RPMI7951 (cell line): ENCODE data around the gene TMEM114. TPM values are rescaled to one million over a fixed set of nuclear protein-coding genes. Genes with fewer than 3 reads are reported as not detected.
"Not testable (repeated sequence)": the region's sequence is repeated elsewhere in the genome, so short reads cannot be mapped to it uniquely, and the experiment has no call there.

ENCODE experiments used
- DNase-seq: peaks from one replicate; pipeline ENCODE4 v3.0.0-alpha.2; 2012; ENCODE audit warnings: low read depth
- total RNA-seq: library from RNA; depleted of rRNA; stranded (reverse); fragments of >200 nt; shearing (Covaris generic); gene quantifications from 2 replicates; pipeline ENCODE4 v1.2.3, GENCODE V29; 2014

Gene TMEM114
- total RNA-seq, 1 experiment from 2014 or later, result not detected

GRCh38 chr16:8576141-8577004 is 13.9 kb downstream of the TMEM114 start:
- no peak for DNase-seq

- DNase-seq, result no peak
These were observed 14.9 kb downstream of the TMEM114 start for GRCh38 chr16:8575399-8575798.

GRCh38 chr16:8572919-8573724 is 17.2 kb downstream of the TMEM114 start:
- DNase-seq, result peak; percentile 31

GRCh38 chr16:8572063-8572918 is 18.0 kb downstream of the TMEM114 start:
- no peak for DNase-seq

- DNase-seq, result peak; percentile 18
These were observed 19.2 kb downstream of the TMEM114 start for GRCh38 chr16:8571061-8571596.

- DNase-seq, result not testable (repeated sequence)
These were observed 19.9 kb downstream of the TMEM114 start for GRCh38 chr16:8570393-8570792.

- no peak for DNase-seq
These were observed 20.5 kb downstream of the TMEM114 start for GRCh38 chr16:8569650-8570346.

GRCh38 chr16:8568231-8568617 is 22.1 kb downstream of the TMEM114 start:
- no peak for DNase-seq

- DNase-seq, result peak; percentile 84
These were observed 22.7 kb downstream of the TMEM114 start for GRCh38 chr16:8567355-8568230.

GRCh38 chr16:8565498-8565897 is 24.8 kb downstream of the TMEM114 start:
- no peak for DNase-seq

- no peak for DNase-seq
These were observed 25.4 kb downstream of the TMEM114 start for GRCh38 chr16:8564934-8565345.

GRCh38 chr16:8563944-8564540 is 26.3 kb downstream of the TMEM114 start:
- DNase-seq, result not testable (repeated sequence)

- DNase-seq, result no peak
These were observed 28.8 kb downstream of the TMEM114 start for GRCh38 chr16:8561496-8561895.

GRCh38 chr16:8555400-8555799 is 34.9 kb downstream of the TMEM114 start:
- DNase-seq, result no peak

- no peak for DNase-seq
These were observed 35.4 kb downstream of the TMEM114 start for GRCh38 chr16:8554881-8555280.

GRCh38 chr16:8554022-8554421 is 36.3 kb downstream of the TMEM114 start:
- no peak for DNase-seq

- no peak for DNase-seq
These were observed 37.7 kb downstream of the TMEM114 start for GRCh38 chr16:8552487-8553221.

GRCh38 chr16:8551388-8552332 is 38.7 kb downstream of the TMEM114 start:
- no peak for DNase-seq
